Mucosa of rectum (tissue), 2 donors: ENCODE data around the gene HTR1D.
"Not testable (repeated sequence)": the region's sequence is repeated elsewhere in the genome, so short reads cannot be mapped to it uniquely, and the experiment has no call there.

Source experiments
- H3K27ac ChIP-seq, 2 donors: one replicate each; pipeline ENCODE4 v1.7.0; 2013; ENCODE audit warnings: inconsistent platforms in 2 of 2, low read depth in 2 of 2, low read length in 2 of 2
- H3K27me3 ChIP-seq, 2 donors: one replicate each; pipeline ENCODE4 v1.7.0; 2013; ENCODE audit warnings: low read length in 2 of 2; ENCODE audit not compliant: control insufficient read depth in 2 of 2, insufficient read depth in 2 of 2
- H3K36me3 ChIP-seq, 2 donors: one replicate each; pipeline ENCODE4 v1.7.0; 2013; ENCODE audit warnings: low read length in 2 of 2; ENCODE audit not compliant: control insufficient read depth in 2 of 2, insufficient read depth in 2 of 2
- H3K4me1 ChIP-seq, 2 donors: one replicate each; pipeline ENCODE4 v1.7.0; 2013; ENCODE audit warnings: low read length in 2 of 2, mild to moderate bottlenecking in 1 of 2; ENCODE audit not compliant: control insufficient read depth in 2 of 2, insufficient read depth in 2 of 2
- H3K4me3 ChIP-seq, 2 donors: one replicate each; pipeline ENCODE4 v1.7.0; 2013; ENCODE audit warnings: low read length in 2 of 2
- H3K9ac ChIP-seq, 2 donors: one replicate each; pipeline ENCODE4 v1.7.0; 2013; ENCODE audit warnings: low read length in 2 of 2, low read depth in 1 of 2, mild to moderate bottlenecking in 1 of 2
- H3K9me3 ChIP-seq, 2 donors: one replicate each; pipeline ENCODE4 v1.7.0; 2013; ENCODE audit warnings: low read length in 2 of 2; ENCODE audit not compliant: control insufficient read depth in 2 of 2
- donor health status: healthy.
- donor health status: Normal muscosa, but diverticular disease.

Gene HTR1D

DNA sequence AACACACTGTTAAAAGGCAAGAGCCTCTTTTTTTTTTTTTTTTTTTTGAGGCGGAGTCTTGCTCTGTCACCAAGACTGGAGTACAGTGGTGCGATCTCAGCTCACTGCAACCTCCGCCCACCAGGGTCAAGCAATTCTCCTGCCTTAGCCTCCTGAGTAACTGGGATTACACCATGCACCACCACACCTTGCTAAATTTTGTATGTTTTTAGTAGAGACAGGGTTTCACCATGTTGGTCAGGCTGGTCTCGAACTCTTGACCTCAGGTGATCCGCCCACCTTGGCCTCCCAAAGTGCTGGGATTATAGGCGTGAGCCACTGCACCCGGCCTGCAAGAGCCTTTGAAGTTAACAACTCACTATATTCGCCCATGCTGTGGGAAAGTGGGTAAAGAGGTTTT, 9.6 kb downstream of the HTR1D start:
- H3K36me3 ChIP-seq, H3K9me3 ChIP-seq, H3K27ac ChIP-seq, H3K4me3 ChIP-seq, H3K4me1 ChIP-seq, H3K9ac ChIP-seq, H3K27me3 ChIP-seq: not testable (repeated sequence)

DNA sequence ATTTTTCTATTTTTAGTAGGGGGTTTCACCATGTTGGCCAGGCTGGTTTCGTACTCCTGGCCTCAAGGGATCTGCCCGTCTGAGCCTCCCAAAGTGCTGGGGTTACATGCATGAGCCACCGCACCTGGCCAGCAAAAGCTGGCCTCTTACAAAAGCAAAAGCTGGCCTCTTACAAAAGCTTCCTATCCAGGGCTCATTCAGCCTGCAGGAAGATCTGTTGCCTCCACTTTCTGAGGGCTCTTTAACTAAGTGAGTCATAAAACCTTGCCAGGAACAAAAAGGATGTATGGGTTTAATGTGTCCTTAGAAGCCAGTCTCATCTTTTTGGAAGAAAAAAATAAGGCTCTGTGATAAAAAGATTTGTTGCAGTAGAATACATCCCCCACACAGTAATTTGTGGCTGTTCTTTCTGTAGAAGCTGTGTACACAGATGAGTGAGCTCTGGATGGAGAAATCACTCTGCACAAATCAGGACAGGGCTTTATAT, 15.0 kb downstream of the HTR1D start:
- Histone ChIP-seq H3K36me3 (no peaks in the 10 kb centered on the region), H3K27me3 (no peaks in the 10 kb centered on the region), H3K27ac (no peak overlapping the region), H3K9ac (no peak overlapping the region), H3K4me3 (no peak overlapping the region), H3K4me1 (no peaks in the 10 kb centered on the region), H3K9me3 (no peaks in the 10 kb centered on the region)

DNA sequence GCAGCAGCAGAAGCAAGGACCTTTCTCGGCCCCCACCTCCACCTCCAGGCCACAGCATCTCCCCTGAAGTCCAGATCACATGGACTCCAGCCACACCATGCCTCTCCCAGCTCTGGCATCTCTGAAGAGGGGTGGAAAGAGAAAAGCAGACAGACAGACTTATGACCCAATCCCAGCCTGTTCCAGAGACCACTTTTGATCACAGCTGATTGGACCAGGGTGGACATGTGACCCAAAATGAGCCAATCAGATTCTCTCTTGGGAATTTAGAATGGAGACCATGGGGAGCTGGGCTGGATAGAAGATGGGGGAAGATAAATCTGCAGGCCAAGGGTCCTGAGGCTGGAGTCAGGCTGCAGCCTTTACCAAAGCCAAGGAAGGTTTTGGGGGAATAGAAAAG, 16.4 kb downstream of the HTR1D start:
- no peaks in the 10 kb centered on the region for H3K9me3 ChIP-seq
- H3K4me3 ChIP-seq = no peak overlapping the region
- no peak overlapping the region for H3K9ac ChIP-seq
- no peaks in the 10 kb centered on the region for H3K36me3 ChIP-seq
- no peaks in the 10 kb centered on the region for H3K27me3 ChIP-seq
- no peaks in the 10 kb centered on the region for H3K4me1 ChIP-seq
- no peak overlapping the region for H3K27ac ChIP-seq

DNA sequence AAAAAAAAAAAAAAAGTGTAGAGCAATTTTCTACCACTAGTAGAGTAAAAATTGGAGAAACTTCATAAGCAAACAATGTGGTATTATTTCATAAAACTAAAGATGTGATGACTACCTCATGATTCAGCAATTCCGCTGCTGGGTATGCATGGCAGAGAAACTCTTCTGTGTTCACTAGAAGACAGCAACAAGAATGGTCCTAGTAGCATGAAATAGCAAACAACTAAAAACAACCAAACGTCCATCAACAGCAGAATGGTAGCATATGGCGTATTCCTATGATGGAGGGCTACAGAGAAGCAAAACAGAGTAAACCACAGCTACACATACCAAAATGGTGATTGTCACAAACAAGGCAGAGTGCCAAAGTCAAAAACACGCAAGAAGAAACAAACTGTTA, 18.9 kb downstream of the HTR1D start:
- Histone ChIP-seq H3K9ac (no peak overlapping the region), H3K36me3 (no peaks in the 10 kb centered on the region), H3K4me3 (no peak overlapping the region), H3K27ac (no peak overlapping the region), H3K27me3 (no peaks in the 10 kb centered on the region), H3K4me1 (no peaks in the 10 kb centered on the region), H3K9me3 (no peaks in the 10 kb centered on the region)

DNA sequence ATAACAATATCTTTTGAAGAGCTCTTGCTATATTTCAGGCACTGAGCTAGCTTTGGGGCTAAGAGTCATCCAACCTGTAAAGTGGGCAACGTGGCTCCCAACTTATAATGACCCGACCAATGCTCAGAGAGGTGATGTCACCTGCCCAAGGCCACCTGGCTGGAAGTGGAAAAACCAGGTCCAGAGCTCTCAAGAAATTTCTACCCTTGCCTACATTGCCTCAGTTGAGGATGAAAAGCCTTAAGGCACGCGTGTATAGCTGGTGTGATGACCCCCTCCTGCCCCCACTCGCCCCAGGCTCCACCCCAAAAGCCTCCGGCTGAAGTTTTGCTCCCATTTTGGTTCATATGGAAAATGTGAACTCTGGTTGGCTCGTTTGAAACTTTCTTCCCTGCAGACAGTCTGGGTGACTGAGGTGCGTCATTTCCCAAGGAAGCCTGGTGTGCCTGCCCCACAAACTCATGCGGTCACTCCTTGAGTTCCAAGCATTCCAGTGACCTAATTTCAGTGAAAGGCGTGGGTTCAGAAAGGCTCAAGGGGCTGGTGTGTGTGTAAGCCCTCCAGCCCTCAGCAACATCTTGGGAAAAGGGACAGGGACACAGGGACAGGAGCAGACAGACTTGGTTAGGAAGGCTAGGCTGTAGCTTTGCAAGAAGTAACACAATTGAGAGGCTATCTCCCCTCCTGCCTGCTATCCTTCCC, 20.5 kb downstream of the HTR1D start:
- no peak overlapping the region for H3K27ac ChIP-seq
- H3K27me3 ChIP-seq = no peaks in the 10 kb centered on the region
- H3K9me3 ChIP-seq = no peaks in the 10 kb centered on the region
- H3K4me1 ChIP-seq = no peaks in the 10 kb centered on the region
- H3K4me3 ChIP-seq = no peak overlapping the region
- no peaks in the 10 kb centered on the region for H3K36me3 ChIP-seq
- no peak overlapping the region for H3K9ac ChIP-seq

DNA sequence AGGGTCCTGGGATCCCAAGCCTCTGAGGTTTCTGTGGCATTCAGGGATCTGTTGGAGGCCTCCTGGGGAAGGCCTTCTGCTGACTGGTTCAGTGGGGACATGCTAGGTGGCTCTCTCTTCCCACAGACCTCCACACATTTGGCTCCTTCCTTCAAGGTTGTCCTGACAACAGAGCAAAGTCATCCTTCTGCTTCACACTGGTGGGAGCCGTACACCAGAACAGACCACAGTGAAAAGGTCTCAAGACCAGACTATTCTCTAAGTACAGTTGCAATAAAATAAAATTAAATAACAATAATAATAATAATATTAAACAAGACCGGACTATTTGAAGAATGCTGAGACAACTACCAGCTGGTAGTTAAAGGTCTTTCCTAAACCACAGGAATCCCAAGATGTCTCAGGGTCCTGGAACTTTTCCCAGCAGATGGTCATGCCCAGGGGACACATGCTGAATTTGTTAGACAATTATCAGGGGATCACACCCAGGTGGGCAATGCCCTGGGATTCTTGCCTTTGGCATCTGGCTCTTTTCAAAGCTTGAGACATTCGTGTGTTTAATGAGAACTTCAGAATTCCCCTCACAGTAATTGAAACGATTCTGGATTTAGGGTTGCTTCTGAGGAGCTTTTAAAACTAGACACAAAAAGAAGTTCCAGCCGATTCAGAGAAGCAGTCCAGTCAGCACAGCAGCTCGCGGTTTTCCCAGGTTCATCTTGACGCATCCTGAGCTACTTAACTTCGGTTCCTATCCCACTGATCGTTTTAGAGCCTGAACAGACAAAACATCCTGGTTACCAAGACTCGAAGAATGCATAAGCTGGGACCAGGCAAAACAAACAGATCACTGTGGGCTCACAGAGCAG, 22.9 kb downstream of the HTR1D start:
- Histone ChIP-seq H3K36me3 (no peaks in the 10 kb centered on the region), H3K27ac (no peak overlapping the region), H3K27me3 (no peaks in the 10 kb centered on the region), H3K9me3 (no peaks in the 10 kb centered on the region), H3K4me1 (no peaks in the 10 kb centered on the region), H3K4me3 (no peak overlapping the region), H3K9ac (no peak overlapping the region)

DNA sequence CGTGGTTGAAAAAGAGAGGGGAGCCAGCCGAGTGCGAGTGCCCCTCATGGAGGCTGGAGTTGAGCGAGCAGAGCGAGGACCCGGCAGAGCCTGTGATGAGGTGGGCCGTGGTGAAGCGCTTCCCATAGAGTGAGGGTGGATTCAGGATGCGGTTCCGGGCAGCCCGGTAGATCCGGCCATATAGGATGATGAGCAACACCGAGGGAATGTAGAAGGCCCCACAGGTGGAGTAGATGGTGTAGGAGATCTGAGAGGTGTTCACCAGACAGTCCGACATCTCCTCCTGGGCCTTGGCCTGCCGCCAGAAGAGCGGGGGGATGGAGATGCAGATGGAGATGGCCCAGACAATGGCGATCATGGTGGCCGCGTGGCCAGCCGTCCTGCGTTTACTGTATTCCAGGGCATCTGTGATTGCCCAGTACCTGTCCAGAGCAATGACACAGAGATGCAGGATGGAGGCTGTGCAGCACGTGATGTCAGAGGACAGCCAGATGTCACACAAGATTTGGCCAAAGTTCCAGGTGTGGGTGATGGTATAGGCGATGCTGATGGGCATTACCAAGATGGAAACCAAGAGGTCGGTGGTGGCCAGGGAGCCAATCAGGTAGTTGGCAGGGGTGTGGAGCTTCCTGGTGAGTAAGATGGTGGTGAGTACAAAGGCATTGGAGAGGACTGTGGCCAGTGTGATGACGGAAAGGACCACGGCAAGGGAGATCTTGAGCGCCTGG, 23.7 kb downstream of the HTR1D start:
- no peak overlapping the region for H3K9ac ChIP-seq

DNA sequence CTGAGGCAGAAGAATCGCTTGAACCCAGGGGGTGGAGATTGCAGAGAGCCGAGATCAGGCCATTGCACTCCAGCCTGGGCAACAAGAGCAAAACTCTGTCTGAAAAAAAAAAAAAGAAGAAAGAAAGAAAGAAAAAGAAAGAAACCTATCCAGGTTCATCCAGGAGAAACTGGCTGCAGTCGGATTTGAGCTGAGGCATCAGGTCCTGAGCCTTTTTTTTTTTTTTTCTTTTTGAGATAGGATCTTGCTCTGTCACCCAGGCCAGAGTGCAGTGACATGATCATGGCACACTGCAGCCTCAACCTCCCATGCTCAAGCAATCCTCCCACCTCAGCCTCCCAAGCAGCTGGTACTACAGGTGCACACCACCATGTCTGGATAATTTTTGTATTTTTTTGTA, 26.1 kb downstream of the HTR1D start:
- Histone ChIP-seq H3K36me3 (no peaks in the 10 kb centered on the region), H3K27me3 (no peaks in the 10 kb centered on the region), H3K4me1 (peaks cover 7 to 14% of the 10 kb centered on the region in 2 donors), H3K9me3 (no peaks in the 10 kb centered on the region), H3K27ac (no peak overlapping the region), H3K4me3 (no peak overlapping the region), H3K9ac (no peak overlapping the region)

More for the DNA sequence above, 23.7 kb downstream of the HTR1D start:
- no peaks in the 10 kb centered on the region for H3K4me1 ChIP-seq
- H3K36me3 ChIP-seq = no peaks in the 10 kb centered on the region
- no peak overlapping the region for H3K4me3 ChIP-seq
- H3K27me3 ChIP-seq = no peaks in the 10 kb centered on the region
- H3K27ac ChIP-seq = no peak overlapping the region
- no peaks in the 10 kb centered on the region for H3K9me3 ChIP-seq

DNA sequence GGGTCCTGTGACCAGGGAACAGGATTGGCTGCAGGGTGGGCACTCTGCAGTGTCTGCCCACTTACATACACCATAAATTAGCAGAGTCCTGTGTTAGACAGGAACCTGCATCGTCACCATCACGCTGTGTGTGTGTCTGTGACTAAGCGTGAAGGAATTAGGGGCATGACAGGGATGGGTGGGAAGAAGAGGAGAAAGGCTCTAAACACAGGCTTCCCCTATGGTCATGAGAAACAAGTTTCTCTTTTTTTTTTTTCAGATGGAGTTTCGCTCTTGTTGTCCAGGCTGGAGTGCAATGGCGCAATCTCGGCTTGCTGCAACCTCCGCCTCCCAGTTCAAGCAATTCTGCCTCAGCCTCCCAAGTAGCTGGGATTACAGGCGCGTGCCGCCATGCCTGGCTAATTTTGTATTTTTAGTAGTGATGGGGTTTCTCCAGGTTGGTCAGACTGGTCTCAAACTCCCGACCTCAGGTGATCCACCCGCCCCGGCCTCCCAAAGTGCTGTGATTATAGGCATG, 28.3 kb downstream of the HTR1D start:
- not testable (repeated sequence) for H3K4me3 ChIP-seq, H3K36me3 ChIP-seq, H3K27me3 ChIP-seq, H3K9ac ChIP-seq, H3K9me3 ChIP-seq, H3K27ac ChIP-seq
- peaks cover 14% of the 10 kb centered on the region in 2 donors for H3K4me1 ChIP-seq

DNA sequence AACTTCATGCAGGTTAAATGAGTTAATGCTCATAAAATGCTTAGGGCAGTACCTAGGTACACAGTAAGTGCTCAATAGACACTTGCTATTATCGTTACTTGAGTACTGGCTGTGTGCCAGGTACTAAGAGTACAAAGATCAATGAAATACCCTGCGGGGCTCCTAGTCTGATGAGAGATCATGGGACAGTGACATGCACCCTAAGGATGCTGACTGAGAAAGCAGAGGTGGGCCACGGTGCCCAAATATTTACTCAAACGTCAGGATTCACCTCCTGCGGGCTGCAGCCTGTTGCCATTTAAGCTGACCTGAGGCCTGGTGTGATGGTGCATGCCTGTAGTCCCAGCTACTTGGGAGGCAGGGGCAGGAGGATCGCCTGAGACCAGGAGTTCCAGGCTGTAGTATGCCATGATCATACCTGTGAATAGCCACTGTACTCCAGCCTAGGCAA, 28.8 kb downstream of the HTR1D start:
- Histone ChIP-seq H3K9ac (no peak overlapping the region), H3K27ac (no peak overlapping the region), H3K9me3 (no peaks in the 10 kb centered on the region), H3K4me3 (no peak overlapping the region), H3K36me3 (no peaks in the 10 kb centered on the region), H3K4me1 (peaks cover 14% of the 10 kb centered on the region in 2 donors), H3K27me3 (no peaks in the 10 kb centered on the region)
